HG03558 (cell line): ENCODE measurements around the gene CLEC6A.
"Not testable (repeated sequence)": the region's sequence is repeated elsewhere in the genome, so short reads cannot be mapped to it uniquely, and the experiment has no call there.

Source experiments
- ATAC-seq: cut with Tn5 transposase; IDR thresholded peaks from one replicate; pipeline ENCODE4 v1.9.1; 2021; ENCODE audit warnings: moderate number of reproducible peaks; ENCODE audit not compliant: unreplicated experiment; ENCODE audit errors: extremely low read depth

CLEC6A gene

DNA sequence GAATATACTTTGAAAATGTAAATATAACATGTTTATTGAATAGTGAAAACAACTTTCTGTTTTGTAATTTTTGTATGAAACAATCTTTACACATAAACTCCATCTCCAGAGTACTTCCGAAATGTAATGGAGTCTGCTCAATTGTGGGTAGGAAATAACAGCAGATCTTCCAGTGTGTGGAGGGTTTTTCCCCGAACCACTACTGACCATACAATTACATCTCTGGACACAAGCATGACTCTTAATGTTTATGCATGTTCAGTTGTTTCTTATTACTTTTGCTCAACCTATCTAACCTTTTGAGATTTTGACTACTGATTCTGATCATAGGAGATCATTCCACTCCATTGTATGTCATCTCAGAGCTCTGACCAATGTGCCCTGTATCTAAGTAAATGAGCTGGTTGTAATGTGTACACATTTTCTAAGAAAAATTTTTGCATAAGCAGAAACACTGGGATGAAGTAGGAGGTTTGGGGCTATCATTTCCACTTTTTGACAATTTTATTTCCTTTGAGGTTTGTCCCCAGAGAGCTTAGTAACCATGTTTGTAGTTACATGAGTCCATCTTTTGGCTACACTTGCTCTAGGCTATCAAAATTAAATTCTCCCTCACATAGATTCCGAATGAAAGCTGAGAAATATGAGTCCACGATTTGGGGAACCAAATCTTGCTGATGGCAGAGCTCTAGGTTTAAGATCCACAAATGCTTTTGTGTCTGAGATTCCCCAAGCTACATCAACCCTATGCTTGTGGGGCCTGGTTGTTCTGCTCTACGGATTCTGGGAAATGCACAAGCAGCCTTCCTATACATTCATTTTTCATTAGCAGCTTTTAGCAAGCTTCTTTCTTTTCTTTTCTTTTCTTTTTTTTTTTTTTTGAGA lies 36.1 kb downstream of the CLEC6A start:
- no peak for ATAC-seq

DNA sequence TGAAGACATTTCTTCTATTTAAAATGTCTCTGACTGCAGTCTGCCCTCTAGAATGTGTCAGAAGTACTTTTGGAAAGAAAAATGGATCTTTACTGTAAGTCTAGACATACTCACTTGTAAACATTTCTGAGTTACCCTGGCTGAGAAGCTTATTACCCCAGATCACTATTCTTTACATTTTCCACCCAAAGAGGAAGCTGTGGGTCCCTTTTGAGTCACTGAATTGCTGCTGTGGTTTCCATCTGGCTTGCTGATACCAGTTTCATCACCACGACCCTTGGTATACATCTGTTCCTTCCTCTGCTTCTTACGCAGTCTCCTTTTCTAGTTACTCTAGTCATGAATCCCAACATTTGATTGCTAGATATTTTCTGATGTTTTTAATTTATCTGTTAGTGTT lies 37.3 kb downstream of the CLEC6A start:
- peak; percentile 89 for ATAC-seq

DNA sequence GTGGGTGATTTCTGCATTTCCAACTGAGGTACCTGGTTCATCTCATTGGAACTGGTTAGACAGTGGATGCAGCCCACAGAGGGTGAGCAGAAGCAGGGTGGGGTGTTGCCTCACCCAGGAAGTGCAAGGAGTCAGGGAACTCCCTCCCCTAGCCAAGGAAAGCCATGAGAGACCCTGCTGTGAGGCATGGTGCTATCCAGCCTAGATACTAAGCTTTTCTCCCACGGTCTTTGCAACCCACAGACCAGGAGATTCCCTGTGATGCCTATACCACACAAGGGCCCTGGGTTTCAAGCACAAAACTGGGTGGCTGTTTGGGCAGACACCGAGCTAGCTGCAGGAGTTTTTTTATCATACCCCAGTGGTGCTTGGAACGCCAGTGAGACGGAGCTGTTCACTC lies 39.9 kb downstream of the CLEC6A start:
- ATAC-seq = not testable (repeated sequence)

DNA sequence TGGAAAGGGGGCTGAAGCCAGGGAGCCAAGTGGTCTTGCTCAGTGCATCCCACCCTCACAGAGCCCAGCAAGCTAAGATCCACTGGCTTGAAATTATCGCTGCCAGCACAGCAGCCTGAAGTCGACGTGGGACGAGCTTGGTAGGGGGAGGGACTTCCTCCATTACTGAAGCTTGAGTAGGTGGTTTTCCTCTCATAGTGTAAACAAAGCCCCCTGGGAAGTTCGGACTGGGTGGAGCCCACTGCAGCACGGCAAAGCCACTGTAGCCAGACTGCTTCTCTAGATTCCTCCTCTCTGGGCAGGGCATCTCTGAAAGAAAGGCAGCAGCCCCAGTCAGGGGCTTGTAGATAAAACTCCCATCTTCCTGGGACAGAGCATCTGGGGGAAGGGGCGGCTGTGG lies 40.3 kb downstream of the CLEC6A start:
- ATAC-seq = not testable (repeated sequence)

DNA sequence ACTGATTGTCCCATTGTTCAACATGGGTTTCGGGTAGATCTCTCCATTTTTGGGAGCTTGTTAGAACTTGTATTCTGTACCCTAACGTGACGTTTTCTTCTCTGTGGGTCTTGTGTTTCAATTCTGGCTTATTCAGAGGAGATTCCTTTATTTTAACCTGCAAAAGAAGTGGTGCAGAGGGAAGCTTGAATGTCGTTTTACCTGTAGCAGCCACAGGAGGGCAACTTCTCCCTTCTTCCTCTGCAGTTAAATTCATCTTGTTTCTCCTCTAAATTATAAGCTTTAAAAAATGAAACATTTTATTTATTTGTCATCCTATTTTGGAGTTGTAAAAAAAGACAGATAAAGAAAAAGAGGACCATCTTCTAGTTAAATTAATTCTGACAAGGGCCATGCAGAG lies 43.9 kb downstream of the CLEC6A start:
- ATAC-seq = no peak

DNA sequence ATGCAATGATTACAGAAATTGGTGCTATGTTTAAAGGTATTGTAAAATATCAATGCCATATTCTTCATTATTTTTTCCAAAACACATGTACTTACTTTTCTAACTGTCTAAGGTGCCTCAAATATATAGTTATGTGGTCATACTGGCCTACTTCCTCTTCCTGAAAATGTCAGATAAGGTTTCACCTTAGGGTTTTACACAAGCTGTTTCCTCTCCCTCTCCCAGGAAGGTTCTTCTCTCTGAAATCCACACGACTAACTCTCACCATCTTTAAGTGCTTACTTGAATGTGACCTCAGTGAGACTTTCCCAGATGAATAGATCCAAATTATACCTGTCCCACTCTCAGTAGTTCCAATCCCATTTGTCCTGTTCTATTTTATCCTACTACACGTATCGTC lies 46.0 kb downstream of the CLEC6A start:
- ATAC-seq = no peak

DNA sequence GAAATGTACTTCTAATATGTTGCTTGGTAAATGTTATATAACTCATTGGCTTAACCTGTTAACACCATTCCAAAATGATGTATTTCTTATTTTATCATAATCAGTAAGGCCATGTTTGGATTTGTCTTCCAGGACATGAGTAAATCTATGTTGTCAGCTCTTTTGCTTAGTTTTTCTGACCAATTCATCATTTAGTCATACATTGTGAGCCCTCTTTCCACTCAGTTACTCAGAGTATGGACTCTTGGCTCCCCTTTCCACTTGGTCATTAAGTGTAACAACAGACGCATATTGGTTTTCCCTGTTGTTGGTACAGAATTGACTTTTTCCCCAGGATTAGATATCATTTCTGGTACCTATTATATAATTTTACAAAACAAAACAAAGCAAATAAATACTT lies 48.6 kb downstream of the CLEC6A start:
- ATAC-seq = no peak

DNA sequence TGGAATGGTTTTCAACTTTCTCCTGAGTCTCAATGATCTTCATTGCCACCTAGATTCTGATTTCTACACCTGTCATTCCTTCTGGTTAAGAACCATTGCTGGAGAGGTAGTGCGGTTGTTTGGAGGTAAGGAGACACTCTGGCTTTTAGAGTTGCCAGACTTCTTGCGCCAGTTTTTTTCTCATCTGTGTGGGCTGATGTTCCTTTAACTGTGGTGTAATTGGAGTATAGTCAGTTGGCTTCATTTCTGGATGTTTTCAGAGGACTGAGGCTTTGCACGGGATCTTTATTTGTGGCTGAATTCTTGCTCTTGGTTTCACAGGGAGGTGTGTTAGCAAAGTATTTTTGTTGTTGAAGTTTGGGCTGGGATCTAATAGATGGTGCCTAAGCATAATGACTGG lies 51.8 kb downstream of the CLEC6A start:
- ATAC-seq = no peak

DNA sequence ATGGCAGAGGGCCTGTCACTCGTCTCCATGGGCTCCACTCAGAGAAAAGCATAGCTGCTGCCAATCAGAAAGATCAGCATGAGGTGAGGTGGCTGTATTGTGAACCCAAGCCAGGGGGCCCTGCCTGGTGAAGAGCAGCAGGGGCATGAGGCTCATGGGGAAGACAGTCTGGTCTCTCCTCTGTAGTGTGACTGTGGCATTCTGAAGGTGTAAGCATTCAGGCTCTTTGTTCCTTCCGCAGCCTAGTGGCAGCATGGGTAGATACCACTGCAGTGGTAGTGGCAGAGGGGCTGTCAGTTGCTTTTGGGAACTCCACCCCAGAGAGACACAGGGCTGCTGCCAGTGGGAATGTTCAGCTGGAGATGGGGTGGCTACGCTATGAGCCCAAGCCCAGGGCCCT lies 52.5 kb downstream of the CLEC6A start:
- no peak for ATAC-seq

DNA sequence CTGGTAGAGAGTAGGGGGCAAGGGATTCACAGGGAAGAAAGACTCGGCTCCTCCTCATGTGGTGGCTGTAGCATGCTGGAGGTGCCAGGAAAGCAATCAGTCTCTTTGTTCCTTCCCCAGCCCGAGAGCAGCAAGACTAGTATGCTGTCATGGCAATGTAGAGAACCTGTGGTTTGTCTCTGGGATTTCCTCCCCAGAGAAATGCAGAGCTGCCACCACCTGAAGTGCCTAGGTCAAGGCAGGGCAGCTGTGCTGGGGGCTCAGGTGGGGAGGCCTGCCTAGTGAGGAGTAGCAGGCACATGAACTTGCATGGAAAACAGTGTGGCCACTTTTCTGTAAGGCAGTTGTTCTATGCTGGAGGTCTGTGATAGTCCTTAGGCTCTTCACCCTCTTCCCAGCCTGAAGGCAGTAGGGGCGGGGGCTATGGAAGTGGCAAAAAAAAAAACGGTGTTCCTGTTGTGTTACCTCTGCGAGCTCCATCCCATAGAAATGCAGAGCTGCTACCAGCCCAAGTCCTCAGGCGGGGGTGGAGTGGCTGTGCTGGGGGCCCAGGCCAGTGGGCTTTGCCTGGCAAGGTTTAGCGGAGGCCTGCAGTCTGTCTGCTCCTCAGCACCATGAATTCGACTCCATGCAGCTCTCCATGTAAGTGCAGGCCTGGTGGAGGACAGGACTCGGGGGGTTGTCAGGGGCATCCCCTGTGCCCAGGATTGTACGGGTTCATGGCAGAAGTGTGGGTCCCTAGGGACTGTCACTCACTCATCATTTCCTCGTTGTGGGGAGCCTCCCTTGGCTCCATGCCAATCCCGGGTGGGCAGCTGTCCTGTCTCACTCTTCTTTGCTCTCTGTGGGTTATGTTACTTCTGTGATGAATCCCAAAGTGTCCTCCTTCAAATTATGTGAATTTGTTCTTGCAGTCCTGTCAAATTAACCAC lies 53.4 kb downstream of the CLEC6A start:
- ATAC-seq = no peak

DNA sequence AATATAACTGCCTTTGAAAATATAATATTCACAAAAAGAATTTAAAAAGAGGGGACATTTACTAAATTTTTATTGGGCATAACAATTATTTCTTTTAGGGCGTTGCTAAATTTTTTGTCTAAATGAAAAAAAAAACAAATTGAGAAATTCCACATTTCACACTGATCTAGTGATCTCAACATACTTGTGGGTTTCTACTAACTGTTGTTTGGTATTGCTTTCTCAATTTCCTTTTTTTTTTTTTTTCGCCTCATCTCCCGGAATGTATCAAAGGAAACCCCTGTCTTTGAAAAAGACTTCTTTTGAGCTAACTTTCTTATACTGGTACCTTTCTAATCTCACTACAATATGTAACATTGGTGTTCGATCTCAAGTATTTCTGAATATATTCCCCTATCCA lies 57.5 kb downstream of the CLEC6A start, which contains the start of gene CLEC4D:
CLEC4D (plus strand) TSS at position 248 of the 400 bp plus-strand sequence. CDS start 230 bp downstream, outside the sequence.
- ATAC-seq = no peak

DNA sequence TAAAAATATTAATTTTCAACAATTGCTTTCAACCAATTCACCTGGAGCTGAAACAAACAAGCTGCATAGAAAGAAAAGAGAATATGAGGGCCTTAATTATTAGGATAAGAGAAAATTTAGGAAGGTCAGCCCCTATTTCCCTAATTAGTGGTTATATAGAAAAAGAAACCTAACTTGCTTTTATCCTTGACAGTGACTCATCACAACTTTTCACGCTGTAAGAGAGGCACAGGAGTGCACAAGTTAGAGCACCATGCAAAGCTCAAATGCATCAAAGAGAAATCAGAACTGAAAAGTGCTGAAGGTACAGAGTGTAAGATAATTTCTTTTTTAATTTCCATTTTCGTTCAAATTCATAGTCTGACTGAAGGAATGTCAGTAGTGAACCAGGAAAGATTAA lies 62.2 kb downstream of the CLEC6A start:
- ATAC-seq = no peak

DNA sequence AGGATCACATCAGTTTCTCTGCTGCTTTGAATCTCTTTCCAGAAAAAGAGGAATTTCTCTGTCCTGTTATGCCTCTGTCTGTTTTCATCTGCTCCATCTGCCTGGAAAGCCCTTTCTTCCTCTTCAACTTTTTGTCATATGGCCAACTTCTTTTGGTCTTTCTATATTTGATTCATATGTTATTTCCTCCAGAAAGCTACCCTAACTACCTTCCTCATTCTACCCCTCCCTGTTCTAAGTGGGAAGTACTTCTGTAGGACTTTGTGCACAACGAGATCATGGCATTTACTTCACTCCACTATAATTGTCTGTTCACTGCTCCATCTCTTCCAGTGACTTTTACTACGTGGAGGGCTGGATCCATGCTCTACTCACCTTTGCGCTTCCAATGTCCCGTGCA lies 63.4 kb downstream of the CLEC6A start:
- ATAC-seq = no peak

DNA sequence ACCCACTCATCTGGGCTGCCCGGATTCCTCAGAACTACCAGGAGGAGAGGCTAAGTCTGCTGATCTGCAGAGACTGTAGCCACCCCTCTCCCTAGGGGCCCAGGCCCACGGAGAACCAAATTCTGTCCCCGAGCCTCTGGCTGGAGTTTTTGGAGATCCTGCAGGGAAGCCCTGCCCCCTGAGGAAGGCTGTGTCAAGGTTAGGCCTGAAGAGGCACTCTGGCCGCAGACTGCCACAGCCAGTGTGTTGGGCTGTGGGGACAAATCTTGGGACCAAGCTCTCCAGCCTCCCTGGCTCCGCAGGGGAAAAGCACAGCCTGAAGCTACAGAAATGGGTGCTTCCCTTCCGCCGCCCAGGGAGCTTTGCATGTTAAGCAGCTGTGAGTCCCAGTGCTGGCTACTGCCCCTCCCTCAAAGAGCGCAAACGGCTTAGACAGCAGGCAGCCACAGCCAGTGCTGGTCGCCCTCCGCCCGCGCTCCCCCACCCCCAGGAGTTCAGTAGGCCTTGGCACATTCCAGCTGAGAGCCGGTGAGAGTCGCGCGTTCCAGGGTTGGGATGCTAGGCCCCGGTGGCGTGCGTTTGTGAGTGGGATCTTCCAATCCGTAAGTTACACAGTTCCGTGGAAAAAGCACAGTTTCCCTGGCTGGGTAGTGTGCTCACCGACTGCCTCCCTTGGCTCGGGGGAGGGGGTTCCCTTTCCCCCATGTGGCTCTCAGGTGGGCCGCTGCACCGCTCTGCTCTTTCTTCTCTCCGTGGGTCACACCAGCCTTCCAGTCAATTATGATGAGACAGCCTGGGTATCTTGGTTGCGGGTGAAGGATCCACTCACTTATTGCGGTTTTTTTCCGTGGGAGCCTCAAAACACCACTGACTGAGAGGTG lies 71.7 kb downstream of the CLEC6A start:
- ATAC-seq = no peak
